Heart left ventricle (tissue), 13 donors: ENCODE data around the gene ID2.

ENCODE experiments used
- POLR2A ChIP-seq, 2 donors: fragments of 450-650 bp; IDR thresholded peaks; one replicate each; pipeline ENCODE4 v1.6.1; 2017; ENCODE audit warnings: antibody characterized with exemption in 2 of 2, mild to moderate bottlenecking in 2 of 2, moderate library complexity in 2 of 2
- TF ChIP-seq, protein P1 (sequence below), 12 donors: fragments of 200-600 bp; sonication (generic) in 4 of 12; IDR thresholded peaks; one replicate each; pipeline versions ENCODE4 v1.5.0 to v1.8.0; 2018 to 2022; ENCODE audit warnings: antibody characterized with exemption in 12 of 12, mild to moderate bottlenecking in 5 of 12
- donor health status: ischemic (EF 13 %, LVEDD 7.1; RV severe dilation, severe dysfunction).
- donor health status: DM: no; HTN: yes; CAD: no.
- donor health status: DM: no; HTN: no; CAD: no.
- donor health status: ischemic (EF 25% LVEDD 6.9; RV normal size, moderate dysfunction).
- donor health status: ischemic (EF 25% LVEDD 5.7; RV mildly dilated, moderate dysfunction).
- donor health status: ischemic (EF 35%, LVEDD 5.7; RV mildly dilated, moderate dysfunction).
- donor health status: nonischemic (EF 11% LVEDD 7.7; RV severe dilation, severe dysfunction).
- donor health status: DM: yes; HTN: yes; CAD: no.
- donor health status: PGD.
- donor health status: ischemic (EF 29% LVEDD 5.4; RV normal size, mild dysfunction).
- donor health status: nonischemic (EF 23%, LVEDD 6.1; RV moderate dilation, normal function).

DNA sequence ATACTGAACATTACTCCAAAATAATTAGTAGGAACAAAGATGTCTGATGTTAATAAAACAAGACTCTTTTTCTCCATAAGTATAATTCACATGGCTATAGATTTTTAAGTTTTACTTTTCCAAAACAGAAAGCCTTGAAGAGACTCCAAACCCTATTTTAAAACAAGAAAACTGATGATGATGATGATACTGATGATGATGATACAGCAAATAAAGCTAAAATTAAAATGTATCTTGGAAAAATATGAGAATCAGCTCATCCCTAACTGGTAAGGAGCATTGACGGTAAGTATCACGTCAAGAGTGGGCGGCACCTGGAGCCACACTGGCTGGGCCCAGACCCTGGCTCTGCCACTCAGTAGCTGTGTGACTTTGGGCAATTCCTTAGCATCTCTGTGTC, 39.6 kb downstream of the ID2 start:
- TF ChIP-seq, protein P1, sequence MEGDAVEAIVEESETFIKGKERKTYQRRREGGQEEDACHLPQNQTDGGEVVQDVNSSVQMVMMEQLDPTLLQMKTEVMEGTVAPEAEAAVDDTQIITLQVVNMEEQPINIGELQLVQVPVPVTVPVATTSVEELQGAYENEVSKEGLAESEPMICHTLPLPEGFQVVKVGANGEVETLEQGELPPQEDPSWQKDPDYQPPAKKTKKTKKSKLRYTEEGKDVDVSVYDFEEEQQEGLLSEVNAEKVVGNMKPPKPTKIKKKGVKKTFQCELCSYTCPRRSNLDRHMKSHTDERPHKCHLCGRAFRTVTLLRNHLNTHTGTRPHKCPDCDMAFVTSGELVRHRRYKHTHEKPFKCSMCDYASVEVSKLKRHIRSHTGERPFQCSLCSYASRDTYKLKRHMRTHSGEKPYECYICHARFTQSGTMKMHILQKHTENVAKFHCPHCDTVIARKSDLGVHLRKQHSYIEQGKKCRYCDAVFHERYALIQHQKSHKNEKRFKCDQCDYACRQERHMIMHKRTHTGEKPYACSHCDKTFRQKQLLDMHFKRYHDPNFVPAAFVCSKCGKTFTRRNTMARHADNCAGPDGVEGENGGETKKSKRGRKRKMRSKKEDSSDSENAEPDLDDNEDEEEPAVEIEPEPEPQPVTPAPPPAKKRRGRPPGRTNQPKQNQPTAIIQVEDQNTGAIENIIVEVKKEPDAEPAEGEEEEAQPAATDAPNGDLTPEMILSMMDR (IDR thresholded peaks at IDR 0.05): no peak
- no peak for TF ChIP-seq POLR2A (IDR thresholded peaks at IDR 0.05)
